GM21576 (cell line): ENCODE data around the gene KCNQ1.

ENCODE experiments used
- ATAC-seq: cut with Tn5 transposase; IDR thresholded peaks from one replicate; pipeline ENCODE4 v1.9.1; 2021; ENCODE audit warnings: mild to moderate bottlenecking, moderate library complexity; ENCODE audit not compliant: unreplicated experiment

Gene KCNQ1

DNA sequence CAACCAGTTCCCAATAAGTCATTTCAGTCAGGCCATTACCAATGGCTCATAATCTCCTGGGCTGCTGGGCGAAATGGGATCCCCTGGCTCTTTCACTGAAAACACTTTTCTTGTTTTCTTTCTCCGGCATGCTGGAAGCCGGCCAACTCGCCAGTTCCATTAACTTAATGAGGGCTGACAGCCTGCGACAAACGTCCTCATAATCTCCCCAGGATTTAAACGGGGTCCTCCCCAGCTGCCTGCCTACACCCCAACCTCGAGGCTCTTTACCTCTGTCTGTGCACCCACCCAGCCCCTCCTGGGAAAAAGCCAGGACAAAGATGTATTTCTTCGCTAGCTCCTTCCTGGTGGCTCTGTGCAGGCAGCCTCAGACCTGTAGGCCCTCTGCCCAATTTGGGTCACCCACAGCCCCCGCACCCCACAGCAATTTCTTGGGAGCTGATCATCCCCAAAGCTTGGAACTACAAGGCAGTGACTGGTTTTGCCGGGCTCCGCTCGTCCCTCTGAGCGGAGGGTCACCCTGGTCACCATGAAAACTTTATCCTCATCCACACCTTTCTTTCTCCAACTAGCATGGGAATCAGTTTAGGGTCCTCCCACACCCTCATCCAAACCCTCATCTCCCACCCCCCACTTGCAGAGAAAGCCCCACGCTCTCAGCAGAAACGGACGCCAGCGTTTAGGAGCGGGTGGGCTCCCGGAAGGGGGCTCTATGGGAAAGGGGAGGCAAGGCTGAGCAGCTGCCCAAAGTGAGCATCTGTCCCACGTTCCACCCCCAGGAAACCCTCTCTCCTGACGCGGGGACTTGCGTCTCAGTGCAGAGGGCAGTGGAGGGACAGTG, 306.1 kb downstream of the KCNQ1 start:
- ATAC-seq = no peak

DNA sequence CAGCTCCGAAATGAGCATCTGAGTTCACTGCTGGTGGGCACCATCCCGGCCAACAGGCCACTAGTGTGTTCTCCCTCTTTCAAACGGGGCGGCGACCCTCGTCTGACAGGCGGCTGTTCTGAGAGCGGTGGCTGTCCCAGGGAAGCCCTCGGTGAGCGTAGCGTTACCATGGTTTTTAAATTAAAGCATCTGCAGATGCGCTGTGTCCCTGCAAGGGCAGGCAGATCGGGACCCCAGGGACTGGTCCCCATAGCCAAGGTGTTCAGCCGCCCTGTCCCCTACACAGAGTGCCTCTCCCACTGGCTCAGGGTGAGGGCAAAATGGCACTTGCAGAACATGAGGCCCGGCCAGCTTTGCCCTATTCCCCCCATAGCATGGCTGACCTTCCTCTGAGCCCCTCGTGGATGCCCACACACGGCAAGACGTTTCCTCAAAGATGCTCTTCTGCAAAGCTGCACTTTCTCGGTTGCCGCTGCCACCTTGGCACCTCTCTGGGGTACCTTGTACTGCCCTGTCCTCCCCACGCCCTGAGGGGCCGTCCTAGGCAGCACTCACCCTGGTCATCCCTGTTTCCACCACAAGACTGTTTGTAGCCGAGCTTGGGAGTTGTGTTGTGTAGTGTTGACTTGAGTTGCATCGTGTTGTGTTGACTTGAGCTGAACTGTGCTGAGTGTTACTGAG, 306.9 kb downstream of the KCNQ1 start:
- no peak for ATAC-seq

DNA sequence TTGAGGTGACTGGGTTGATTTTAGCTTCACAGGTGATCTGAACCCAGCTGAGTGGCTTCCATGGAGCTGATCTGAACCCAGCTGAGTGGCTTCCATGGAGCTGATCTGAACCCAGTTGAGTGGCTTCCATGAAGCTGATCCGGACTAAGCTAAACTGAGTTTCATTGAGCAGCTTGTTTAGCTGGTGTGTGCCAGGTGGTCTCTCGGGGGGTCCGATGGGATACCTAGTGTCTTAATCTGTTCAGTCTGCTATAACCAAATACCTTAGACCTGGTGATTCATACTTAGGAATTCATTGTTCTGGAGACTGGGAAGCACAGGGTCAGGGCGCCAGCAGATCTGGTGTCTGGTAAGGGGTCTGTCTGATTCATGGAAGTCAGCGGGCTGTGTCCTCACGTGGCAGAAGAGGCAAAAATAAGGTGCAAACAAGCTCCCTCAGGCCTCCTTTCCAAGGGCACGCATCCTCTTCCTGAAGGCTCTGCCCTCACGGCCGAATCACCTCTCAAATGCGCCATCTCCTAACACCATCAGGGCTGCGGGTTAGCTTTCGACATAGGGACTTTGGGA, 307.5 kb downstream of the KCNQ1 start:
- no peak for ATAC-seq

DNA sequence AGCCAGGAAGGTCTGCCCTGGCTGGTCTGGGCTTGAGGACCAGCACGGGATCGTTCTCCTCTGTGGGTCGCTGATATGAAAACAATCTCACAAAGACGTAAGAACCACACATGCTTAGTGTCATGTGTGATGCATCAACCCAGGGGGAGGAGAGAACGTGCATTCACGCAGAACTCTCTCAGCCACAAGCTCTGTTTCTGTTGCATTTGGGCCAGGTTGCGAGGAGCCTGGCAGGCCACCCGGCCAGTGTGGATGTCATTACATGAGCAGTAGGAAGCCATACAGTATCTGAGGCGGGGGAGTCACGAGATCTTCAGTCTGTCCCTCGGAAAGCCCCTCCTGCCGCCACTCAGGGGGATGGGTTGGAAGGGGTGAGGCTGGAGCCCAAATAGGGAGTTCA, 308.1 kb downstream of the KCNQ1 start:
- no peak for ATAC-seq

DNA sequence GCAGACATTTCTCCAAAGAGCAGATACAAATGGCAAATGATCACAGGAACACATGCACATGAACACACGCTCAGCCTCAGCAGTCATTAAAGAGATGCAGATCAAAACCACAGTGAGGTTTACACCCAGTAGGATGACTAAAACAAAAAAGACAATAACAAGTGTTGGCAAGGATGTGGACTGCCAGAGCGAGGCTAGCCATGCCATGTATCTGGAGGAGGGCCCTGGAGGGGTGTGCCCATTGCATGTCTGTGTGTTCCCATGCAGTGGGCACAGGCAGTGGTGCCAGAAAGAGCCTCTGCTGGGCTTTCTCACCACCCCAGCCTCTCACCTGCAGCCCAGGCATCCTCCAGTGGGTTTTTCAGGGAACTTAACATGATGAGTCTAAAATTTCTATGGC, 309.2 kb downstream of the KCNQ1 start:
- no peak for ATAC-seq

DNA sequence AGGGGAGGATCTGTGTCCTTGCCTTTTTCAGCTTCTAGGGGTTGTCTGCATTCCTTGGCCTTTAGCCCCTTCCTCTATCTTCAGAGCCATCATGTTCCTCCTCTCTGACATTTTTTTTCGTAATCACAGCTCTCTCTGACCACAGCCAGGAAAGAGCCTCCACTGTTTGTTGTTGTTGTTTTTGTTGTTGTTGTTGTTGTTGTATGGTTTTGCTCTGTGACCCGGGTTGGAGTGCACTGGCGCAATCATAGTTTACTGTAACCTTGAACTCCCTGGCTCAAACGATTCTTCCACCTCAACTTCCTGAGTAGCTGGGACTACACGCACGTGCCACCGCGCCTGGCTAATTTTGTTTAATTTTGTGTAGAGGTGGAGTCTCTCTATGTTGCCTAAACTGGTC, 310.3 kb downstream of the KCNQ1 start:
- ATAC-seq = no peak

DNA sequence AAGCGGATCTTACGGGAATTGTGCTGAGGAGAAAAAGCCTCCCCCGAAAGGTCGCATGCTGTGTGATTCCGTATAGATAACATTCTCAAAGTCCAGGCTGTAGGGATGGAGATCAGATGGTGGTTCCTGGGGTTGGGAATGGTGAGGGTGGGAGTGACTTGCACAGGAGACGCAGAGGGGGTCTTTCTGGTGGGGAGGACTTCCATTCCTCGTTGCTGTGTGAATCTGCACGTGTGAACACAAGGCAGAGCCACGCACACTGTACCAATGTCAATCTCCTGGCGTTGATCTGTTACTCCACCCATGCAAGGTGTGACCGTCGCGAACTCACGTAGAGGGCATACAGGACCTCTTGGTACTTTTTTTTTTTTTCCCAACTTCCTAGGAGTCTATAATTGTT, 313.9 kb downstream of the KCNQ1 start:
- ATAC-seq = no peak

DNA sequence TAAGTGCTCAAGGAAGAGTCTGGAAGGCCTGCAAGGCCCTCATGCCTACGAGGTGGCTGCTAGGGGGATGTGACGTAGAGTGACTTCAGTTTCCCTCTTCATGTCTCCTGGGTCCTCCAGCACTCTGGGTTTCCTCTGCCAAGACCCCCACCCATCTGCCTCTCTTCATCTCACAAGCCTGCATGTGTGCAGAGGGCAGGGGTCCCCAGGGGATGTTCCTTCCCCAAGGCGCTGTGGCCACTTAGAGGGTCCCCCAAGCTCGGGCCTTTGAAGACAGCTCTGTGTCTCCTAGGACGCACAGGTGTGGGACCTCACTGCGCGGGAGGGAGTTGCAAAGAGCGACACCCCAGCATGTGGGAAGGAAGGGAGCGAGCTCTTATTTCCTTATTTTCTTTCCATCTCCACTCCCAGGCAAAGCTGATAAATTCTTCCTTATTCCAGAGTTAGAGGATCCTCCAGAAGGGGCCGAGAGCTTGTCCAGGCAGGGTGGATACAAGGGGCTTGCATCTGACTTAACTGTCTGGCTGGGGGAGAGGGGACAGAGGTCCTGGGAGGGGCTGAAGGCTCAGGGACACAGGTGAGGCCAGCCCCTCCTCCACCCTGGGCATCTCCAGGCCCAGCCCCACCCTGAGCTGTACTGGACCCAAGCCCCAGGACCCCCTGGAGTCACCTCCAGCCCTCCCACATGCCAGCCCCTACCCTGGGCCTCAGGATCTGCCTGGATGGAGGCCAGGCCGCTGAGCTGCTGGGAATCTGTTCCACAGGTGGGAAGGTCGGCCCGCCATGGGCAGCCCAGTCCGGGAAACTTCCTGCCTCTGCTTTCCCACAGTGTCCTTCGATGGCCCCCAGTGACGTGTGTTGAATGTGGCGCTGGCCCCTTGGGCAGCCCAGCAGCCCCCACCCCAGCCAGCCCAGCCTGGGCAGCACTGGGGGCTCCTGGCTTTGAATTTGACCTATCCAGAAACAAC, 314.7 kb downstream of the KCNQ1 start:
- ATAC-seq = no peak

DNA sequence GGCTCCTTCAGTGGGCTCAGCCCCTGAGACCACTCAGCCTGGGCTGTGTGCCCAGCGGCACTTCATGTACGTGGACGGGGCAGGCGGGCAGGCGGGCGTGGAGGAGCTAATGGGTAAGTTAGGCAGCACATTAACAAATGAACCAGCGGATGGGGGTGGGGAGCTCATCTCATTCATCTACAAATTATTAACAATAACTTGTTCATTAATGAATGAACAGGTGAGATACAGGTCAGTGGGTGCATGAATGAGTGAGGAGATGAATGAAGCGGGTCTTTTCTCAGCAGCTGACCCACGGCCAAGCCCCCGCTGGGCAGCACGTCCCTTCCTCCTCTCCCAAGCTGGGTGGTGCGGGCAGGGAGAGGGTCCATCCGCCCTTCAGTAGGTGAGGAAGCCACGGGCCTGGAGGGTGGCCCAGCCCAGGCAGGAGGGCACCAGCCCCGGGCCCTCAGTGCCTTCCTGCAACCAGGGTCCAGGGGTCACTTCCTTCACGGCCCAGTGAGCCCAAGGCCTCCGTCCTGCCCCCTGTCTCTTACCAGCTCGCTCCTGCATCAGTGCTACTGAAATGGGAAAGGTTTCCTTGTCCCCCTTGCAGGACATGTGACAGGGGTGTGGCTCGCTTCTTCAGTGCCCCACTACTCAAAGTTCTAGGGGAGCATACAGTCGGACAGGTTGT, 315.5 kb downstream of the KCNQ1 start:
- no peak for ATAC-seq

DNA sequence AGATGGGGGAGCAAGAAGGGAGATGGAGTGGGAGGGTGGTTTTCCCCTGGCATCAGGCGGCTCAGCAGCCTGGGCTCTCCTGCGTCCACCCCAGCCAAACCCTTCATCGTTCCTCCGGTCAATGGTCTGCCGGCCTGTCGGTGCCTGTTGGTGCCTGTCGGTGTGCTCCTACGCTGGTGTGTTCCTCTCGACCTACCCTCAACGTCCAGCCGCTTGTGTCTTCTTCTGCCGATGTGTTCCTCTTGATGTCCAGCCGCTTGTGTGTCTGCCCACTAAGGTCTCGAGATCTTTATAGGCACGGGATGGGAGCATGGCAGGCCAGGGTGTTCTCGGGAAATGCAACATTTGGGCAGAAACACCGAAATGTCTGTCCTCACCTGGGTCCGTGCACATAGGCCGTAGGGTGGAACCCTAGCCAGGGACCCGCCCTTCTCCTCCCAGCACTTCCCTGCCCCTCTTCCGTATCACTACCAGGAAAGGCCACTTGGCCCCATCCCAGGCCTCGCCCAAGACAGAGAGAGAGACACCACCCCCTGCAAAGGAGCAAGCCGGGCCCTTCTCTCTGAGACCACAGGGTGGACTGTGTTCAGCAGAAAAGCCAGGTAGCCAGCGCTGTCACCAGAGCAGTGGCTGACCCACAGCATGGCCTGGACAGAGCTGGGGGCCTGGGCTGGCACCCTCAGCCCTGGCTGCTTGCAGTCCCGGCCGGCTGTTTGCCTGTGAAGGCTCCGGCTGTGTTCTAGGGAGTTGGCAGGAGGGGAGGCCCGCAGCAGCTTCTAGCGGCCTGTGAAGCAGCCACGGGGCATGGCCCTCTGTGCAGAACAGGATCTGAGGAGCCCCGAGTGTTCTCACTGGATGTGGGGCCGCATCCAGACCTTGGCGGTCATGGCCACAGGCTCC, 316.6 kb downstream of the KCNQ1 start:
- no peak for ATAC-seq

DNA sequence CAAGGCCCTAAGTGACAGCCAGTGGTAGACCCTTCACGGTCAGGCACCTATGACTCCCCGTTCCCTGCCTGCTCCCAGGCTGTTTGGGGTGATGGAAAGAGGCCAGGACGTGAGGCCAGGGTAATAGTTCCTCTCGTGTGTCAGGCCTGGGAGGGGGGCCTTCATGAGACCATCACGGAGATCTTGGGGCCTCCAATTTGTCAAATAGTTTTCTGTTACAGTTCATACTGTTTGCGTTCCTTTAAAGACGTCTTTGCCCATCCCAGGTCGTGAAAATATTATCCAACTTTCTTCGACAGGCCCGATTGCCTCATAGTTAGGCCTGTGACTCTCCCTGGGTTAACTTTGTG, 317.2 kb downstream of the KCNQ1 start:
- ATAC-seq = no peak

DNA sequence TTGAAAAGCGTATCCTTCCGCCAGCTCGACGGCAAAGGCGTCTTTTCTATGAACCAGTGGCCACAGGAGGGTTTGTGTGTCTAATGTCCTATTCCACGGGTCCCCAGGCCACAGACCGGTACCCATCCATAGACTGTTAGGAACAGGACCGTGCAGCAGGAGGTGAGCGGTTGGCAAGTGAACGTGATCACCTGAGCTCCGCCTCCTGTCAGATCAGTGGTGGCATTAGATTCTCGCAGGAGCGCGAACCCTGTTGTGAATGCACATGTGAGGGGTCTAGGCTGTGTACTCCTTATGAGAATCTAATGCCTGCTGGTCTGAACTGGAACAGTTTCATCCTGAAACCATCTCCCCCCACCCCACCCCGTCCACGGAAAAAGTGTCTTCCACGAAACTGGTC, 317.6 kb downstream of the KCNQ1 start:
- no peak for ATAC-seq

DNA sequence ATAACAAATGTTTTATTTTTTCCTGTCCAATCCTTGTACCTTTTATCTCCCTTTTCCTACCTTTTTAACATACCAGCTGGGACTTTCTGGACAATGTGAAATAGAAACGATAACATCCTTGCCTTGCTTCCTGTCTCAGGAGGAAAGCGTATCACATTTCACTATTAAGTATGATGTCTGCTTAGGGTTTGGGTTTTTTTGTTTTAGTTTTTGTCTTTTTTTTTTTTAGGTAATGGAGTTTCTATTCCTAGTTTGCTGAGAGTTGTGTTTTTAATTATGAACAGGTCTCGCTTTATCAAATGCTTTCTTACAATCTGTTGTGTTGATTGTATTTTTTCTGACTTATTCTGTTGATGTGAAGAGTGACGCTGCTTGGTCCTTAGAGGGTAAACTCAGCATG, 319.2 kb downstream of the KCNQ1 start:
- ATAC-seq = no peak

DNA sequence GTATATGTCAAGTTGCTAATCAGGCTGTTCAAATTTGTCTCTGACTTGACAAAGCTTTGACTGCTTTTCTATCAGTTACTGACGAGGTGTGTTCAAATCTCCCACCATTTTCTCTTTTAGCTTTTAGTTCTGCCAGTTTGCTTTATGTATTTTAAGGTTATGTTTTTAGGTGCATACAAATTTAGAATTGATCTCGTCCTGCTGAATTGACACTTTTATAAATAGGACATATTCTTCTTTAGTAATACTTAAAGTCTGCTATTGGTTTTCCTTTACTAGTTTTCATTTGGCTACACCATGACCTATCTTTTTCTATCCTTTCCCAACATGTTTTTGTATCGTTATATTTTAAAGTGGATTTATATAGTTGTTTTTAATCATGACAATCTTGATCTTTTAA, 320.7 kb downstream of the KCNQ1 start:
- no peak for ATAC-seq

DNA sequence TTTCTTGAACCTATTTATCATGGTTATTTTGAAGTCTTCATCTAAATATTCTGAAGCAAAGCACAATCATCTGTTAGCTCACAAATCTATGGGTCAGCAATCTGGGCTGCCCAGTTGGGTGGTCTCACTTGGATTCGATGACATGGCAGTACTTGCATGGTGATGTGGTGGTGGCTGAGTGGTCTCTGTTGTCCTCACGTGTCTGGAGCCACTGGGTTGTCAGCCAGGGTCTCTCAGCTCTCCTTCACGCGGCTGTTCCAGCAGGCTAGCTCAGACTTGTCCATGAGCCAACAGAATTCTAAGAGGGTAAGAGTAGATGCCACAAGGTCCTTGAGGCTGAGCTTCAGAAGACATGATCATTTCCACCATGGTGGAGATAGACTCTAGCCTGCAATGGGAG, 321.4 kb downstream of the KCNQ1 start:
- no peak for ATAC-seq

DNA sequence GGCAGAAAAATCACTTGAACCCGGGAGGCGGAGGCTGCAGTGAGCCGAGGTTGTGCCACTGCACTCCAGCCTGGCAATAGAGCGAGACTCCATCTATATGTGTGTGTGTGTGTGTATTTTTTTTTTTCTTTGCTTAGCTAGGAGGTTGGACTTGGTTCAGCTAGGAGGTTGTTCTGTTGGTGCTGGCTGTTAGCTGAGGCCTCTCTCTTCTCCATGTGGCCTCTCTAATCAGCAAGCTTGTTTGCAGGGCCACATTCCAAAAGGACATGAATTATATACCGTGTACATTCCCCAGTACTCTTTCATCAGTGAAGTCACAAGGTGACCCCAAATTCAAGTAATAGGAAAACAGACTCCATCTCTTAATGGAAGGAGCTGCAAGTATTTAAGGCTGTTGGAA, 322.3 kb downstream of the KCNQ1 start:
- no peak for ATAC-seq

DNA sequence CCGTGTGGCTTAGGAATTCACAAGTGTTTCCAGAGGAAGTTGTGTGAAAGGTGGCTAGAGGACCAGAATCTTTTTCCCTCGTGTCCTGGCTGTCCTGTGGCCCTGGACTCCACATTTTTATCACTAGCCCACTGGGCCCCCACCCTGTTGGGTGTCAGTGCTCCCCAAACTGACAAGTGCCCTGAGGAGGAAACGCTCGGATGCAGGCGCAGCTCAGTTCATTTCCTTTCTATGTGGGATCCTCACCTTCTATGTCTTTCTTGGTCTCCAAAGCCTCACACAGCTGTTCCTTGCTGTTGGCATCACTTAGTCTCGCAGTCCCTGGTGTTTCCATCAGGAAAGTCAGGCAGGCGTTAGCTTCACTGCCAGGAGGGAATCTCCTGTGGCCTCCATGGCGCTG, 323.0 kb downstream of the KCNQ1 start:
- ATAC-seq = no peak

DNA sequence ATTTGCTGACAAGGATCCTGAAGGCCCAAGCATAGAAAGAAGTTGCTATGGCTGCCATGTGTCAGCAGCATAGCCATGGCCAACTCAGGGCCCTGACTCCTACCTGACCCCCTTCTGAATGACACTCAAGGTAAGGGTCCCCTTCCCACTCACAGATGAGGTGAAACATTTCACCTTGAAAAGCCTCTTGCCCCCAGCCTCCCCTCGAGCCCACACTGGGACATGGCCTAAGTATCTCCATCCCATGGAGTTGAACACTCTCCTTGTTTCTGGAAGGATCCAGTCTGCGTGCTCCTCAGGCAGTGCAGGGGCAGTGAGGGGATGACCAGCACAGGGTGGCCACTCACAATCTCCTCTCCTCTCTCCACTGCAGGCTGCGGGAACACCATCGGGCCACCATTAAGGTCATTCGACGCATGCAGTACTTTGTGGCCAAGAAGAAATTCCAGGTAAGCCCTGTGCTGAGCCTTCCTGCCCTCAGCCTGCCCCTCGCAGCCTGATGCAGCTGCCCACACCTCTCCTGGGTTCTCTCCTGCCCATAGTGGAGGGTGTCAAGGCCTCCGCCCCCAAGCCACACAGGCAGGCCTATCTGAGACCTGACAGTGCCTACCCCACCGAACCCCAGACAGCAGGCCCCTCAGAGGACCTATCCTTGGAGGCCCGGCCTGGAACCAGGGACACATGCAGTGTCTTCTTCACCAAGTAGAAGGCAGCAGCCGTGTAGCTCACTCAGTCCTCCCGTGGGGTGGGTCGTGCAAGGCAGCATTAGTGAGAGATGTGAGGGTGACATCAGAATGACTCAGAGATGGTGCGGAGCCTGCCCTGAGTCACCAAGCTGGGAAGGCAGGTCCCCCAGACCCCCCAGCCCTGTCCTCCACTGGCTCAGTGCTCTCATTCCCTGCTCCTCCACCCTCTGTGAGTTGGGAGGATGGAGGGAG, 323.9 kb downstream of the KCNQ1 start:
- ATAC-seq = no peak
